GM18517 (cell line): ENCODE measurements around the gene C6orf52.
"Not testable (repeated sequence)": the region's sequence is repeated elsewhere in the genome, so short reads cannot be mapped to it uniquely, and the experiment has no call there.

Source experiments
- ATAC-seq: cut with Tn5 transposase; IDR thresholded peaks from one replicate; pipeline ENCODE4 v1.9.1; 2021; ENCODE audit warnings: mild to moderate bottlenecking, moderate library complexity; ENCODE audit not compliant: unreplicated experiment

C6orf52 gene

GRCh38 chr6:10694302-10695085 lies at the start of gene C6orf52, which contains the start of gene PAK1IP1:
TSS of gene C6orf52 (minus strand) at chr6:10694616. CDS start at chr6:10687550, 7,066 bp downstream.
TSS of gene PAK1IP1 (plus strand) at chr6:10694972. CDS start at chr6:10694986, 14 bp downstream.
- peak; percentile 97 for ATAC-seq

GRCh38 chr6:10743515-10743914 lies 49.1 kb upstream of the C6orf52 start:
- ATAC-seq = no peak

GRCh38 chr6:10742251-10742650 lies 47.8 kb upstream of the C6orf52 start:
- ATAC-seq = no peak

- ATAC-seq = not testable (repeated sequence)
Observed at GRCh38 chr6:10741643-10742042, 47.2 kb upstream of the C6orf52 start.

GRCh38 chr6:10740061-10740460 lies 45.6 kb upstream of the C6orf52 start:
- ATAC-seq = no peak

GRCh38 chr6:10736731-10737130 lies 42.3 kb upstream of the C6orf52 start:
- no peak for ATAC-seq

- ATAC-seq = no peak
Observed at GRCh38 chr6:10733863-10734262, 39.4 kb upstream of the C6orf52 start.

- ATAC-seq = no peak
Observed at GRCh38 chr6:10733151-10733715, 38.8 kb upstream of the C6orf52 start.

GRCh38 chr6:10730254-10730653 lies 35.8 kb upstream of the C6orf52 start:
- ATAC-seq = no peak

GRCh38 chr6:10725716-10726115 lies 31.3 kb upstream of the C6orf52 start:
- ATAC-seq = no peak

- no peak for ATAC-seq
Observed at GRCh38 chr6:10725044-10725443, 30.6 kb upstream of the C6orf52 start.

GRCh38 chr6:10723567-10723881 lies 29.1 kb upstream of the C6orf52 start:
- ATAC-seq = no peak

GRCh38 chr6:10722820-10723566 lies 28.6 kb upstream of the C6orf52 start, which contains the start of gene TMEM14C:
TSS of gene TMEM14C (plus strand) at chr6:10723070. CDS start at chr6:10724614, 1,544 bp downstream.
- peak; percentile 93 for ATAC-seq

GRCh38 chr6:10722570-10722819 lies 28.1 kb upstream of the C6orf52 start:
- ATAC-seq = no peak

- ATAC-seq = no peak
Observed at GRCh38 chr6:10721850-10722569, 27.6 kb upstream of the C6orf52 start.

GRCh38 chr6:10720960-10721849 lies 26.8 kb upstream of the C6orf52 start:
- ATAC-seq = not testable (repeated sequence)

GRCh38 chr6:10720265-10720959 lies 26.0 kb upstream of the C6orf52 start:
- ATAC-seq = peak; percentile 25

GRCh38 chr6:10719964-10720264 lies 25.5 kb upstream of the C6orf52 start:
- ATAC-seq = no peak

GRCh38 chr6:10719296-10719963 lies 25.0 kb upstream of the C6orf52 start:
- ATAC-seq = no peak
